Measurements from ENCODE around the gene UBE2E2. TPM values are rescaled to one million over a fixed set of nuclear protein-coding genes. Genes with fewer than 3 reads are reported as not detected.

The UBE2E2 gene
- total RNA-seq, 1 experiment from 2014 or later: 38.6 TPM

DNA sequence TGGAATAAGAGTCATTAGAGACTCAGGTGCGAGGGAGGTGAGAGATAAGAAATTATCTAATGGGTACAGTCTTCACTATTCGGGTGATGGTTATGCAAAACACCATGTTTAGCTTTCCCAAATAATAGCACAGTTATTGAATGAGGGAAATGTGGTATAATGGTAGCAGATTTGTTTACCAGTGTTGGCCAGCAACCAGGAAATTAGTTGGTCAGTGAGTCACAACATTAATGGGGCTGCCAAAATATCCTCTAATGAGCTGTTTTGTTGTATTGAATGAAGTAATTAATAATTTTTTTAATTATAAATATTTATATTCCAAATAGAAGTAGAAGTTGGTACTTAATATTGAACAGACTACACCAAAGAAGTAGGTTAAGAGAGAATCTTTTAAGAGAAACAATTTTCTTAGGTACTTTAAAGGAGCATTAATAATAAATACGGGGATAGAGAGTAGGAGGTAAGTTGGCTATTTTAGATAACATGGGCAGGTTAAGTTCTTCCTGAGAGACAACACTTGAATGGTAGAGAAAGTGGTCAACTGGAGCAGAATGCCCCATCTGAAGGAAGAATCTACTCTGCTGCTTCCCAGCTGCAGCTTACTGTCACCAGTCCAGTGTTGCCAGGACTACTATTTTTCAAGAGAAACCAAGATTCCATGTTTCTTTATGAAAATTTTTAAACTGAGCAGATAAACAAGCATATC lies 218.8 kb downstream of the UBE2E2 start:
- H3K18ac ChIP-seq (ENCODE audit: insufficient read length, low read depth, low read length): no peak overlapping the region
- H4K20me1 ChIP-seq (ENCODE audit: control insufficient read depth, insufficient read depth, insufficient read length): no peaks in the 10 kb centered on the region
- H3K36me3 Mint-ChIP-seq (ENCODE audit: insufficient read depth in 1 of 3, low read depth in 3 of 3): peaks cover 0 to 6% (median 2%) of the 10 kb centered on the region in 3 experiments; a peak in 4 of 7 replicates
- H3K23me2 ChIP-seq (ENCODE audit: insufficient read length, low read depth, low read length, poor library complexity, severe bottlenecking): no peaks in the 10 kb centered on the region
- H4K5ac ChIP-seq (ENCODE audit: insufficient read length, low read depth, low read length): no peak overlapping the region
- H3K79me1 ChIP-seq (ENCODE audit: insufficient read depth, low read depth, low read length, poor library complexity, severe bottlenecking): no peaks in the 10 kb centered on the region
- no peak for DNase-seq
- no CpG with 5 or more reads among the region's 3 CpGs for WGBS (ENCODE audit: extremely low coverage, insufficient read length, low lambda C conversion rate)
- no peak overlapping the region for H3K4me3 Mint-ChIP-seq
- H3K27ac ChIP-seq (ENCODE audit: insufficient read length, low read depth, low read length): no peak overlapping the region
- H3K14ac ChIP-seq (ENCODE audit: insufficient read depth, low read length): no peak overlapping the region
- no peak overlapping the region for H3K4me2 ChIP-seq (ENCODE audit: insufficient read depth, insufficient read length, low read length)
- H3K9me3 ChIP-seq (ENCODE audit: control insufficient read depth, low read depth, low read length): no peaks in the 10 kb centered on the region
- peaks cover 14 to 19% of the 10 kb centered on the region in 2 experiments for H3K4me1 Mint-ChIP-seq
- H3K56ac ChIP-seq (ENCODE audit: insufficient read length, low read depth, low read length): no peak overlapping the region
- no peak overlapping the region for H4K8ac ChIP-seq (replicated peaks; ENCODE audit: insufficient read length, low read depth, low read length)
- no peak overlapping the region for H3K23ac ChIP-seq (ENCODE audit: insufficient read length, low read depth, low read length)
- H2BK15ac ChIP-seq (ENCODE audit: low read depth, low read length): no peak overlapping the region
- no peaks in the 10 kb centered on the region; the same call in 1 of the 2 replicates for H3K79me2 ChIP-seq (ENCODE audit: insufficient read depth, low read length)
- no peaks in the 10 kb centered on the region for H3K27me3 ChIP-seq (ENCODE audit: insufficient read depth, low read length)
- no peak overlapping the region for H4K91ac ChIP-seq (ENCODE audit: insufficient read length, low read depth, low read length)
- TF ChIP-seq, protein P1, sequence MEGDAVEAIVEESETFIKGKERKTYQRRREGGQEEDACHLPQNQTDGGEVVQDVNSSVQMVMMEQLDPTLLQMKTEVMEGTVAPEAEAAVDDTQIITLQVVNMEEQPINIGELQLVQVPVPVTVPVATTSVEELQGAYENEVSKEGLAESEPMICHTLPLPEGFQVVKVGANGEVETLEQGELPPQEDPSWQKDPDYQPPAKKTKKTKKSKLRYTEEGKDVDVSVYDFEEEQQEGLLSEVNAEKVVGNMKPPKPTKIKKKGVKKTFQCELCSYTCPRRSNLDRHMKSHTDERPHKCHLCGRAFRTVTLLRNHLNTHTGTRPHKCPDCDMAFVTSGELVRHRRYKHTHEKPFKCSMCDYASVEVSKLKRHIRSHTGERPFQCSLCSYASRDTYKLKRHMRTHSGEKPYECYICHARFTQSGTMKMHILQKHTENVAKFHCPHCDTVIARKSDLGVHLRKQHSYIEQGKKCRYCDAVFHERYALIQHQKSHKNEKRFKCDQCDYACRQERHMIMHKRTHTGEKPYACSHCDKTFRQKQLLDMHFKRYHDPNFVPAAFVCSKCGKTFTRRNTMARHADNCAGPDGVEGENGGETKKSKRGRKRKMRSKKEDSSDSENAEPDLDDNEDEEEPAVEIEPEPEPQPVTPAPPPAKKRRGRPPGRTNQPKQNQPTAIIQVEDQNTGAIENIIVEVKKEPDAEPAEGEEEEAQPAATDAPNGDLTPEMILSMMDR (conservative IDR thresholded peaks at IDR 0.05): no peak
- H3K27ac Mint-ChIP-seq: no peak overlapping the region
- no peak overlapping the region for H2BK20ac ChIP-seq (ENCODE audit: low read depth, low read length, poor library complexity, severe bottlenecking)
- H2AK5ac ChIP-seq (ENCODE audit: insufficient read length, low read length): no peak overlapping the region
- H3K27me3 Mint-ChIP-seq (ENCODE audit: low read depth): no peaks in the 10 kb centered on the region
- H3K9me3 Mint-ChIP-seq: peaks cover 3% of the 10 kb centered on the region in 2 experiments; a peak in 2 of 5 replicates
- H2BK120ac ChIP-seq (ENCODE audit: low read depth, low read length, poor library complexity, severe bottlenecking): no peak overlapping the region
- no peak overlapping the region for H3K9ac ChIP-seq (ENCODE audit: extremely low read depth, insufficient read length, low read length)
- no peak overlapping the region for H2BK5ac ChIP-seq (ENCODE audit: insufficient read length, low read length)
- no peak overlapping the region for H2AFZ ChIP-seq (ENCODE audit: low read length)
- H3T11ph ChIP-seq (ENCODE audit: low read length): no peak overlapping the region
- H2BK12ac ChIP-seq (ENCODE audit: insufficient read length, low read depth, low read length): no peak overlapping the region
- no peak overlapping the region for H3K4ac ChIP-seq (ENCODE audit: low read depth, low read length)
- no peaks in the 10 kb centered on the region for H3K4me1 ChIP-seq (ENCODE audit: insufficient read depth, low read length)

Measured in H9 (cell line).